ENCODE results near the gene SPO11.

SPO11 gene

DNA sequence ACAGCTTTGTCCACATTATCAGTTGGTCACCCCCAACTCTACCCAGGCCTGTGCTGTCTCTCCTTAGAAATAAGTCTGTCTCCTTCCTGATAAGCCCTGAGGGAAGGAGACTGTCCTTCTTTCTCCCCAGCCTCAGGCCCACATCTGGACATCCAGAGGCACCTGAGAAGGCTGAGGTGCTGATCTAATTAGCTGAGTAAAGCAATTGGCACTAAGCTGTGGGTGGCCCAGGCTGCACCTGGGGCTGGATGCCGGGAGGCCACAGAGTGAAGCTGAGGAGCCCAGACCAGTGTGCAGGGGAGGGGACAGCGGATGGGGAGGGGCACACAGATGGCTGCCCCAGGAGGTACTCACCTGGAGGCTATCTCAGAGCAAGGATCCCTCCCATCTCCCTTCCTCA is 37.0 kb upstream of the SPO11 start:
- H3K4me1 ChIP-seq (ENCODE audit: insufficient read depth, low read length), result peaks cover 67% of the 10 kb centered on the region
- H3K27me3 ChIP-seq (ENCODE audit: insufficient read depth, low read length), result no peaks in the 10 kb centered on the region

DNA sequence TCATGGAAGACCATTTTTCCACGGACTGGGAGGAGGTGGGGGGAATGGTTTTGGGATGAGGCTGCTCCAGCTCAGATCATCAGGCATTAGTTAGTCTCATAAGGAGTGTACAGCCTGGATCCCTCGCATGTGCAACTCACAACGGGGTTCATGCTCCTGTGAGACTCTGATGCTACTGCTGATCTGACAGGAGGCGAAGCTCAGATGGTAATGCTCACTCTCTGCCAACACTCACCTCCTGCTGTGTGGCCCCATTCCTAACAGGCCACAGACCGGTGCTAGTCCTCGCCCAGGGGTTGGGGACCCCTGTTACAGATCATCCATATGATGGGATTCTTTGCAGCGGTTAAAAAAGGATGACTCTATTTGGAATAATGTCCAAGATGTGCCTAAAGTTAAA is 35.6 kb upstream of the SPO11 start:
- Histone ChIP-seq H3K27me3 (ENCODE audit: insufficient read depth, low read length) (no peaks in the 10 kb centered on the region), H3K9me3 (ENCODE audit: low read length) (no peaks in the 10 kb centered on the region), H2AFZ (ENCODE audit: low read depth, low read length) (no peak overlapping the region), H3K4me3 (ENCODE audit: low read length) (no peak overlapping the region), H3K36me3 (ENCODE audit: insufficient read depth, low read length) (no peaks in the 10 kb centered on the region), H3K4me1 (ENCODE audit: insufficient read depth, low read length) (peaks cover 53% of the 10 kb centered on the region)

More for the DNA sequence above, 37.0 kb upstream of the SPO11 start:
- H3K36me3 ChIP-seq (ENCODE audit: insufficient read depth, low read length), result no peaks in the 10 kb centered on the region
- H3K4me3 ChIP-seq (ENCODE audit: low read length), result no peak overlapping the region
- H2AFZ ChIP-seq (ENCODE audit: low read depth, low read length), result no peak overlapping the region
- no peaks in the 10 kb centered on the region for H3K9me3 ChIP-seq (ENCODE audit: low read length)

DNA sequence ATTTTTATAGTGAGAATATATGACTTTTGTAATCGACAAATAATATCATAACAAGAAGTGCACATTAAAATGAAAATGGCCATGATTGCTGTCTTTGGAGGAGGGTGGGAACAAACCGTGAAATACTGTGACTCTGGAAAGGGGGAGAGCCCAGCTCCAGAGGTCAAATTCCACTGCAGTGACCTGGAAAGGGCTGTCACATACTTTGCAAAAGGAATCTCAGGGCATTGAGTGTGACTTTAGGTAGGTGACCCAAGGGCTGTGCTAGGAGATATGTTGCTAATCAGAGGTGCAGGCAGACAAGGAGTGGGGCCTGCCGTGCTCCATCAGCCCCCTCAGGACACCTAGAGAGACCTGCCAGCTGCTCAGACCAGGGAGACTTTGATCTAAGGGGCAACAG is 35.1 kb upstream of the SPO11 start:
- Histone ChIP-seq H3K27me3 (ENCODE audit: insufficient read depth, low read length) (no peaks in the 10 kb centered on the region), H2AFZ (ENCODE audit: low read depth, low read length) (no peak overlapping the region), H3K36me3 (ENCODE audit: insufficient read depth, low read length) (no peaks in the 10 kb centered on the region), H3K4me1 (ENCODE audit: insufficient read depth, low read length) (peaks cover 47% of the 10 kb centered on the region), H3K9me3 (ENCODE audit: low read length) (no peaks in the 10 kb centered on the region), H3K4me3 (ENCODE audit: low read length) (no peak overlapping the region)

DNA sequence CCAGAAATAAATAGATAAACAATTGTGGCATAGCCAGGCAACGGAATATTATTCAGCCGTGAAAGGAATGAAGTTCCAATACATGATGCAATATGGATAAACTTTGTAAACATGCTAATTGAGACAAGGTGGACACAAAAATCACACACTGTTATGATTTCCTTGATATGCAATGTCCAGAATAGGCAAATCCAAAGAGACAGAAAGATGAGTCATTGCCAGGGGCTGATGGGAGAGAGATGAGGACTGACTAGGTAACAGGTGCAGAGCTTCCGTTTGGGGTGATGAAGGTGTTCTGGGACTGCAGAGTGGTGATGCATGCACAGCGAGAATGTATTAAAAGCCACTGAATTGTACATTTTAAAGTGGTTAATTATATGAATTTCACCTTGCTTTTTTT is 31.1 kb upstream of the SPO11 start:
- Histone ChIP-seq H3K4me1 (ENCODE audit: insufficient read depth, low read length) (peaks cover 21% of the 10 kb centered on the region), H3K27me3 (ENCODE audit: insufficient read depth, low read length) (no peaks in the 10 kb centered on the region), H3K9me3 (ENCODE audit: low read length) (peaks cover 2% of the 10 kb centered on the region), H3K36me3 (ENCODE audit: insufficient read depth, low read length) (no peaks in the 10 kb centered on the region), H2AFZ (ENCODE audit: low read depth, low read length) (no peak overlapping the region), H3K4me3 (ENCODE audit: low read length) (no peak overlapping the region)

DNA sequence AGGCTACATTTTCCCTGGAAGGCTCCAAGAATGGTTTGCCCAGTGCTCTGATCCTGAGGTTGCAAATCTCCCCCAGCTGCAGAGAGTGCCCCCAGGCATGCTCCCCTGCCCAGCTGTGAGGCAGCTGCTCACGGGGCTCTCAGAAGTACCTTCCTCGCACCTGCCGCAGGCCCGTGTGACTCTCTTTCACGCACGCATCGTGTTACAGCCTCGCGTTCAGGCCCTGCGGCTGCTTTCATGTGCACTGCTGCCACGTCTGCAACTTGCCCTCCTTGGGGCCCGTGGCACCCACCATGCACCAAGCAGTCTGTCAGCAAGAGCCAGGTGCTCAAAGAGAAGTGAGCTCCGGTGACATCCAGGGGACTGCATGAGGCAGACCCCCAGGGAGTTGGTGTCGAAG is 28.6 kb upstream of the SPO11 start:
- Histone ChIP-seq H3K4me1 (ENCODE audit: insufficient read depth, low read length) (peaks cover 3% of the 10 kb centered on the region), H3K4me3 (ENCODE audit: low read length) (no peak overlapping the region), H3K9me3 (ENCODE audit: low read length) (peaks cover 2% of the 10 kb centered on the region), H2AFZ (ENCODE audit: low read depth, low read length) (no peak overlapping the region), H3K27me3 (ENCODE audit: insufficient read depth, low read length) (no peaks in the 10 kb centered on the region), H3K36me3 (ENCODE audit: insufficient read depth, low read length) (no peaks in the 10 kb centered on the region)

DNA sequence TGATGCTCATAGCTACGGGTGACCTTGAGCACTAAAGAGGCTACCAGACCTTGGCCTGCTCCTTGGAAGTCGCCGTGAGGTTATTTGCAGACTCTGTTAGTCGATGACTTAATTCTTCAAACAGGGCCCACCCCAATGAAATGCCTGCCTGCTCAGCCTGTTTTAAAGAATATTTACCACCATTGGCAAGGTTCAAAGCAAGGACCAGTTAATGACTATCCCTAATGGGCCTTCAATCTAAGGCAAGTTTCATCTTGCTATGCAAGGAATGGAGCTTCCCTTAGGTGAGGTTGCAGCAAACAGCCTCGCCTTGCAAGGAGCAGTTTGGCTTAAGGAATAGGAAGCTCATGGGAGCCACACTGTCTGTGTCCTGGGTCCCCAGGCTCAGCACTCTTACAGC is 22.9 kb upstream of the SPO11 start:
- Histone ChIP-seq H3K27me3 (ENCODE audit: insufficient read depth, low read length) (no peaks in the 10 kb centered on the region), H3K4me3 (ENCODE audit: low read length) (no peak overlapping the region), H3K4me1 (ENCODE audit: insufficient read depth, low read length) (peaks cover 18% of the 10 kb centered on the region), H3K36me3 (ENCODE audit: insufficient read depth, low read length) (no peaks in the 10 kb centered on the region), H2AFZ (ENCODE audit: low read depth, low read length) (no peak overlapping the region), H3K9me3 (ENCODE audit: low read length) (peaks cover 2% of the 10 kb centered on the region)

DNA sequence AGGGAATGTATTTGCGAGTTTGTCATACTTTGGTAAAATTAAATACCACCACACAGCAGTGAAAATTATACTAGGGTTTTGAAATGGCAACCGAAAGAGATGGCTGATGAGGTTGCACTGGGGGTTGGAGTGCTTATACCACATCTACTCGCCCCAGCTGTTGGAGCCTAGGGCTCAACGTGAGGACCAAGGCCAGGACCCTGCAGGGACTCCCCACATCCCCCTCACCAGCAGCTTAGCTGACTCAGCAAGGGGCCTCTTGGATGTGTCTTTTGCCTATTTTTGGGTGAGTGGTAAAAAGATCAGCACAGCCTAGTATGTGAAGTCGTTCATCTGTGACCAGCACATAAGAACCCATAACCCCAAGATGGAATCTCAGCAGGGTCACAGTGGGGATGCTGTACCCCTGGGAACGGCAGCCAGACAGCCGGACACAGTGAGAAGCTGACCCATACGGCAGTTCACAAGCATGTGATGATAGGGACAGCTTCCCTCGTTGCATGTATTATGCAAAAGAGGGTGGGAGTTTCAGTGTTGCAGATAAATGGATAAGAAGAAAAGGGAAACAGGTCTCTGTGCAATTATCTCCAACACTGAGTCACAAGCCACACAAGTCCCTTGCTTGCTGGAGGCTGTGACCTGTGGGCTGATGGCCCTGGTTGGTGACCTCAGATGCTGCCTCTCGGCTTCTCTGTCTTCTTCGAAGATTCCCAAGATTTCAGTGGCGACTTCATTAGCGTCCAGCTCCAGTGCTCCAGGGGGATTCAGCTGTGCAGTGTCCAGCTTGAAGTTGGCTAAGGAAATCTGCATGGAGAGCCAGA is 20.9 kb upstream of the SPO11 start:
- Histone ChIP-seq H3K9me3 (ENCODE audit: low read length) (no peaks in the 10 kb centered on the region), H3K36me3 (ENCODE audit: insufficient read depth, low read length) (no peaks in the 10 kb centered on the region), H2AFZ (ENCODE audit: low read depth, low read length) (no peak overlapping the region), H3K4me3 (ENCODE audit: low read length) (no peak overlapping the region), H3K4me1 (ENCODE audit: insufficient read depth, low read length) (peaks cover 18% of the 10 kb centered on the region), H3K27me3 (ENCODE audit: insufficient read depth, low read length) (no peaks in the 10 kb centered on the region)

DNA sequence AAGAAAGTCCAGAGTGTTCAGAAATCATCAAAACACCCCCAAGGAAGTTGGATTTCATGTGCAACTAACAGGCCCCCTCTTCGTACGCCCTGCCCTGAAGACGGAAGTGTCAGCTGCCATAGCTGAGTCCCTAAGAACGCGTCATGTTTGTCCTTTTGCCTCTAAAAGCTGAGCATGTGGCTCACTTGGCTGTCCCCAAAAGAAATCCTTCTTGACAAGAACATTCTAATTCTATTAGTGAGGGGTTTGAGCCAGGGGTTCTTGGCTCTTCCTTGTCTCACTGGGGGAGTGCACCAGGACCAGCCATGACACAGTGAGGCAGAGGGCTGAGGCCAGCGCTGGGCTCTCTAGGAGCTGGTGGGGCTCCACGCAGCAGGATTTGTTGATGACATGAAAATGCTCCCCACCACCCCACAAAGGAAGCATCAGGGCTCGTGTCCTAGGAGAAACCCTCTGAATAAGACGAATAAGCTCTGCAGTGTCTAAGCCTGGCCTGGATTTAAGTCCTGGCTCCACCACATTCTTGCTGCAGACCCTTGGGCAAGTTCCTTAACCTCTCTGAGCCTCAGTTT is 20.0 kb upstream of the SPO11 start:
- peaks cover 18% of the 10 kb centered on the region for H3K4me1 ChIP-seq (ENCODE audit: insufficient read depth, low read length)
- no peak overlapping the region for H3K4me3 ChIP-seq (ENCODE audit: low read length)
- H3K27me3 ChIP-seq (ENCODE audit: insufficient read depth, low read length), result no peaks in the 10 kb centered on the region
- H3K36me3 ChIP-seq (ENCODE audit: insufficient read depth, low read length), result no peaks in the 10 kb centered on the region
- no peak overlapping the region for H2AFZ ChIP-seq (ENCODE audit: low read depth, low read length)
- H3K9me3 ChIP-seq (ENCODE audit: low read length), result no peaks in the 10 kb centered on the region

DNA sequence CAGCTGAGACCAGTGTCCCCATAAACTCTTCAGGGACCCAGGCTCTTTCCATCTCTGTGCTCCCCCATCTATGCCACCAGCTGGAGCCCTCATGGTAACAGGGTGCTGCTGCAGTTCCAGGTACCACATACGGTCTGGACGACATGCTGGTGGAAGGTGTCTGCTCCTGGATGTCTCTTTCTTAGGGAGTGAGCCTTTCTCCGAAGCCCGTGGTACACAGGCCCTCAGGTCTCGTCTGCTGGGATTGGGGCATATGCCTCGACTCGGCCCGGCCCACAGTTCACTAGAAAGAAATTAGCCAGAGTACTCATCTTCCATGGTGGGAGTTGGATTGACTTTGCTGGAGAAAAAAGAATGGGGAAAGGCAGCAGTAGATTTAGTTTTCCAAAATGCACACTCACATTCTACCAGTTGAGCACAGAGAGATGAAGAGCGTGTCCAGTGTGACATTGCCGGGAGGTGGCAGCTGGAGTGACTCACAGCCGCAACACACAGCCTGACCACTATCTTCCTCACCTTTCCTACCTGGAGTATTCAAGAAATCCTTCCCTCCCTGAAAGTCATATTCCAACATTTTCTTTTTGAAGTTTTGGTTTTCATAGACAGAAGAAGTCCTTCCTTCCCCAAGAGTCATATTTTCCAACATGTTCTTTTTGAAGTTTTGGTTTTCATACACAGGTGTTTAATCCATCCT is 18.6 kb upstream of the SPO11 start:
- Histone ChIP-seq H3K4me3 (ENCODE audit: low read length) (no peak overlapping the region), H3K4me1 (ENCODE audit: insufficient read depth, low read length) (peaks cover 15% of the 10 kb centered on the region), H3K27me3 (ENCODE audit: insufficient read depth, low read length) (no peaks in the 10 kb centered on the region), H2AFZ (ENCODE audit: low read depth, low read length) (no peak overlapping the region), H3K36me3 (ENCODE audit: insufficient read depth, low read length) (no peaks in the 10 kb centered on the region), H3K9me3 (ENCODE audit: low read length) (no peaks in the 10 kb centered on the region)

DNA sequence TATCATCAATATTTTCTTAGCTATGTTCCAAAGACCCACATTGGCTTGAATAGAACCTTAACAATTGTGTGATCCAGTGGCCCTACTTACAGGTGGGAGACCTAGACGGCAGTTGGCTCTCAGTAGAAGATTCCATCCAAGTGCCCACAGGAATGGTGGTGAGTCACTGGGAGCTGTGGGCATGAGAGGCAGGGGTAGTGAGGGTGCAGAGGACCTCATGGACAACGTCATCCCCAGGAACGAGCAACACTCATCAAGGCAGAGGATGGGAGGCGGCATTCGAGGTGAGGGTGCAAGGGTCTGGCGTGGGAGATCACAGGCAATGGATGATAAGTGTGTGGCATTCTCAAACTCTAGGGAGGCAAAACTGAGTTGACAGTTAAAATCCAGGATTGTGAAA is 17.5 kb upstream of the SPO11 start:
- Histone ChIP-seq H3K4me3 (ENCODE audit: low read length) (no peak overlapping the region), H3K27me3 (ENCODE audit: insufficient read depth, low read length) (no peaks in the 10 kb centered on the region), H3K9me3 (ENCODE audit: low read length) (no peaks in the 10 kb centered on the region), H3K4me1 (ENCODE audit: insufficient read depth, low read length) (peaks cover 15% of the 10 kb centered on the region), H2AFZ (ENCODE audit: low read depth, low read length) (no peak overlapping the region), H3K36me3 (ENCODE audit: insufficient read depth, low read length) (no peaks in the 10 kb centered on the region)

DNA sequence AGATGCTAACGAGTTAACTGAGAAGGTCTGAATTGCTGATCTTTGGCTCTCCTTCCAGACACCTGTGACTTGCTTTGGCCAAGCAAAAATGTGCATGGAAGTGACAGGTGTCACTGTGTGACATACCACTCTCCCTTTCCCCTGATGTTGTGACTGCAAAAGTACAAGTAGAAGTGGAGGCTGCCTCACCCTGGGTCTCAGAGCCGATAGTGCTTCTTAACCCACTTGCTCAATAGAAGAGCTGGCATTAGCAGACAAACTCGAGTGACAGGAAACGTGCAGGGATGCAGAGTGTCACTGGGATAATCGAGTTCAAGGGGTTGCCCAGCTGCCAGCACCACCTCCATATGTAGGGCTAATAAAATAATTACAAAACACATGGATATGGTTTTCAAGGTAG is 16.4 kb upstream of the SPO11 start:
- H3K4me1 ChIP-seq (ENCODE audit: insufficient read depth, low read length), result peaks cover 13% of the 10 kb centered on the region
- no peak overlapping the region for H2AFZ ChIP-seq (ENCODE audit: low read depth, low read length)
- no peak overlapping the region for H3K4me3 ChIP-seq (ENCODE audit: low read length)
- no peaks in the 10 kb centered on the region for H3K27me3 ChIP-seq (ENCODE audit: insufficient read depth, low read length)
- no peaks in the 10 kb centered on the region for H3K36me3 ChIP-seq (ENCODE audit: insufficient read depth, low read length)
- H3K9me3 ChIP-seq (ENCODE audit: low read length), result no peaks in the 10 kb centered on the region

DNA sequence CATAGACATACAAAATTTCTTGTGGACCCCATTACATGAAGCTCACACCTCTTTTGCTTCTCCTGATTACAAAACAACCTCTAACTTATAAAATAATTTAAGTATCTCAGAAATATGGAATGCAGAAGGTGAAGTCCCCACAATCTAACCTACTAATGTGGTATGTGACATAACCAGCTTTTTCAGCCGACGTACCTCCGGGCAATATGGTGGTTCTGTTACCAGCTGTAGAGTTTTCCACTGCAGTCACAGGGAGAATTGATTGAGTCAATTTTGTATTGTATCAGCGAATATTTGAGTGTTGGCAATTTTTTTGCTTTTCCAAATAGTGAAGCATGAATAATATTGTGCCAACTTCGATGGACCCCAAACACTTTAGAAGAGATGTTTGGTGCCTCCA is 15.7 kb upstream of the SPO11 start:
- H3K4me3 ChIP-seq (ENCODE audit: low read length), result no peak overlapping the region
- H3K36me3 ChIP-seq (ENCODE audit: insufficient read depth, low read length), result no peaks in the 10 kb centered on the region
- H3K4me1 ChIP-seq (ENCODE audit: insufficient read depth, low read length), result peaks cover 6% of the 10 kb centered on the region
- no peak overlapping the region for H2AFZ ChIP-seq (ENCODE audit: low read depth, low read length)
- no peaks in the 10 kb centered on the region for H3K27me3 ChIP-seq (ENCODE audit: insufficient read depth, low read length)
- H3K9me3 ChIP-seq (ENCODE audit: low read length), result no peaks in the 10 kb centered on the region

DNA sequence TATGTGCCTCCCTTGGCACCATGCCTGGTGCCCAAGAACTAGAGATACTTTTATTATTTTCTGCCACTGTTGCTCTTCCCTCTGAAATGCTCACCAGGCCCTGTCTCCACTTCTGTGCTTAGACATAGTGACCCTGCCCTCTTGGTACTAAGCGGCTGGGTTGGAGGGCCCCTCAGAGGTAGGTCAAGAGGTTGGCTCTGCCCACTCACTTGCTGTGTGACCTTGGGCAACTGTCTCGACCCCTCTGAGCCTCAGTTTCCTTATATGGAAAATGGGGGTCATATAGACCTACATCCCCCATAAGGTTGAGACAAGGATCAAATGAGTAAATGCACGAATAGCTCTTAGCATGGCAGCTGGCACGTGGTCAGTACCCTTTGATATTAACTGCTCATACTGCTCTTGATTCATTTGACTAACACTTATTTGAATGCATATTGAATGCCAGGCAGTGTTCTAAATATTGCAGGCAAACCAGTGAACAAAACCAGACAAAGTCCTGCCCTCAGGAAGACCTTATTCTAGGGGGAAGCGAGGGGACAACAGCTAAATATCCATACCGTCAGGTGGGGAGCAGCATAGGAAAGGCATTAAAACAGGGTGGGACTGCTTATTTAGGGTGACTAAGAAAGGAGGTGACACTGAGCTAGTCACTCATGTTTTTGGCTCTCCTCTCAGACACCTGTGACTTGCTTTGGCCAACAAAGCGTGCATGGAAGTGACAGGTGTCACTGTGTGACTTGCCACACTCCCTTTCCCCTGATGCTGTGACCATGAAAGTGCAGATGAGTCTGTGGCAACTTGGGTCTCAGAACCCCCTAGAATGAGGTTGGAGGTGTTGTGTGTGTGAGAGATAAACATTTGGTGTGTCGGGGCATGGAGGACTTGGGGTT is 14.3 kb upstream of the SPO11 start:
- no peaks in the 10 kb centered on the region for H3K9me3 ChIP-seq (ENCODE audit: low read length)
- no peaks in the 10 kb centered on the region for H3K4me1 ChIP-seq (ENCODE audit: insufficient read depth, low read length)
- H3K36me3 ChIP-seq (ENCODE audit: insufficient read depth, low read length), result no peaks in the 10 kb centered on the region
- no peak overlapping the region for H3K4me3 ChIP-seq (ENCODE audit: low read length)
- H3K27me3 ChIP-seq (ENCODE audit: insufficient read depth, low read length), result no peaks in the 10 kb centered on the region
- H2AFZ ChIP-seq (ENCODE audit: low read depth, low read length), result no peak overlapping the region

Measured in neuron (in vitro differentiated cells).